HG03108 (cell line): ENCODE data around the gene RABL3.
"Not testable (repeated sequence)": the region's sequence is repeated elsewhere in the genome, so short reads cannot be mapped to it uniquely, and the experiment has no call there.

ENCODE experiments used
- ATAC-seq: cut with Tn5 transposase; IDR thresholded peaks from one replicate; pipeline ENCODE4 v1.9.1; 2021; ENCODE audit warnings: moderate library complexity; ENCODE audit not compliant: unreplicated experiment

The RABL3 gene

GRCh38 chr3:120649830-120650233 is 92.5 kb downstream of the RABL3 start:
- no peak for ATAC-seq

GRCh38 chr3:120648290-120648689 is 94.0 kb downstream of the RABL3 start:
- ATAC-seq: no peak

GRCh38 chr3:120646771-120647432 is 95.4 kb downstream of the RABL3 start:
- ATAC-seq: no peak

GRCh38 chr3:120645083-120645845 is 97.1 kb downstream of the RABL3 start:
- no peak for ATAC-seq

- ATAC-seq: no peak
Measured at GRCh38 chr3:120642368-120642948, 99.9 kb downstream of the RABL3 start.

- no peak for ATAC-seq
Measured at GRCh38 chr3:120641696-120642246, 100.5 kb downstream of the RABL3 start.

GRCh38 chr3:120640231-120640630 is 102.1 kb downstream of the RABL3 start:
- ATAC-seq: no peak

GRCh38 chr3:120638820-120639219 is 103.5 kb downstream of the RABL3 start:
- ATAC-seq: not testable (repeated sequence)

GRCh38 chr3:120637851-120638559 is 104.3 kb downstream of the RABL3 start:
- ATAC-seq: no peak

- ATAC-seq: no peak
Measured at GRCh38 chr3:120636795-120637401, 105.4 kb downstream of the RABL3 start.
